MCF 10A (cell line): ENCODE results near the gene EP300. TPM values are rescaled to one million over a fixed set of nuclear protein-coding genes. Genes with fewer than 3 reads are reported as not detected.
"Not testable (repeated sequence)": the region's sequence is repeated elsewhere in the genome, so short reads cannot be mapped to it uniquely, and the experiment has no call there.

Experiments
- BruUV-seq: library from RNA; stranded (reverse); fragments of 400-500 nt; replicated peaks from 2 replicates; lab custom pipeline; 2021; lab: Mats Ljungman, UMichigan
- CTCF ChIA-PET: fragments of 300-600 bp; sonication (Branson Sonifier 250); formaldehyde crosslinking; extraction: SDS; loops from one replicate; lab custom pipeline; 2021; ENCODE audit warnings: antibody characterized with exemption, inconsistent platforms; lab: Yijun Ruan, JAX
- POLR2A ChIA-PET: fragments of 300-600, 350-650 bp; sonication (Branson Sonifier 250); formaldehyde crosslinking; extraction: SDS; loops from one replicate; lab custom pipeline; 2020; ENCODE audit warnings: antibody characterized with exemption, inconsistent platforms; lab: Yijun Ruan, JAX
- DNase-seq: peaks from one replicate; pipeline ENCODE4 v3.0.0-alpha.2; 2018; ENCODE audit not compliant: unreplicated experiment
- H3K27ac Mint-ChIP-seq: one replicate; pipeline ENCODE4 v1.8.0; 2022; ENCODE audit warnings: mild to moderate bottlenecking, low read depth, mixed read lengths; ENCODE audit not compliant: unreplicated experiment
- H3K27me3 Mint-ChIP-seq: one replicate; pipeline ENCODE4 v1.8.0; 2022; ENCODE audit warnings: mixed read lengths; ENCODE audit not compliant: insufficient read depth, unreplicated experiment
- H3K36me3 Mint-ChIP-seq: one replicate; pipeline ENCODE4 v1.8.0; 2022; ENCODE audit warnings: mild to moderate bottlenecking, moderate library complexity, mixed read lengths; ENCODE audit not compliant: insufficient read depth, unreplicated experiment
- H3K4me1 Mint-ChIP-seq: one replicate; pipeline ENCODE4 v1.8.0; 2022; ENCODE audit warnings: mixed read lengths; ENCODE audit not compliant: insufficient read depth, unreplicated experiment
- H3K4me3 Mint-ChIP-seq: one replicate; pipeline ENCODE4 v1.8.0; 2022; ENCODE audit warnings: mild to moderate bottlenecking, moderate library complexity, mixed read lengths; ENCODE audit not compliant: unreplicated experiment
- H3K9me3 Mint-ChIP-seq: one replicate; pipeline ENCODE4 v1.8.0; 2022; ENCODE audit warnings: mixed read lengths; ENCODE audit not compliant: unreplicated experiment
- CTCF ChIP-seq: fragments of 200-600 bp; IDR thresholded peaks from one replicate; pipeline ENCODE4 v1.8.0; 2022; ENCODE audit warnings: antibody characterized with exemption, mild to moderate bottlenecking; ENCODE audit not compliant: unreplicated experiment
- intact Hi-C: fragments of 100-400 bp; cut with micrococcal nuclease; formaldehyde crosslinking; loops from 2 replicates; pipeline ENCODE4 v1.14.1; 2022
- total RNA-seq: library from RNA; stranded (reverse); gene quantifications from 2 replicates; pipeline ENCODE4 v1.2.3, GENCODE V29; 2022

EP300 gene
- total RNA-seq, 1 experiment from 2014 or later = 53.3 TPM

GRCh38 chr22:41140365-41140957 lies 48.1 kb downstream of the EP300 start:
- intact Hi-C loops = no loop called here
- TF ChIP-seq CTCF = no peak
- Mint-ChIP-seq H3K27ac (no peak overlapping the region), H3K9me3 (no peaks in the 10 kb centered on the region), H3K36me3 (peaks cover 96% of the 10 kb centered on the region), H3K27me3 (no peaks in the 10 kb centered on the region), H3K4me1 (no peaks in the 10 kb centered on the region), H3K4me3 (no peak overlapping the region)
- CTCF ChIA-PET = no interaction called here
- BruUV-seq = no TSS peak
- POLR2A ChIA-PET = no interaction called here
- DNase-seq = no peak

GRCh38 chr22:41145921-41146320 lies 53.5 kb downstream of the EP300 start:
- H3K36me3 Mint-ChIP-seq = peaks cover 96% of the 10 kb centered on the region

GRCh38 chr22:41146573-41146972 lies 54.2 kb downstream of the EP300 start:
- intact Hi-C loops = no loop called here
- no peaks in the 10 kb centered on the region for H3K4me1 Mint-ChIP-seq
- CTCF ChIA-PET = no interaction called here
- no peak for TF ChIP-seq CTCF
- peaks cover 96% of the 10 kb centered on the region for H3K36me3 Mint-ChIP-seq
- H3K4me3 Mint-ChIP-seq = no peak overlapping the region
- no TSS peak for BruUV-seq
- POLR2A ChIA-PET = no interaction called here
- H3K9me3 Mint-ChIP-seq = no peaks in the 10 kb centered on the region
- H3K27me3 Mint-ChIP-seq = no peaks in the 10 kb centered on the region
- H3K27ac Mint-ChIP-seq = no peak overlapping the region
- peak; percentile 11 for DNase-seq

More at GRCh38 chr22:41145921-41146320, 53.5 kb downstream of the EP300 start:
- H3K27ac Mint-ChIP-seq, intact Hi-C loops, POLR2A ChIA-PET, H3K27me3 Mint-ChIP-seq, H3K9me3 Mint-ChIP-seq, H3K4me3 Mint-ChIP-seq, H3K4me1 Mint-ChIP-seq, BruUV-seq, DNase-seq: not testable (repeated sequence)
- CTCF ChIA-PET = interaction anchor here (0.7 kb wide), 1 partner anchor 222 kb away, joined by 5 read pairs; no protein-coding TSS in a partner anchor

- intact Hi-C loops = no loop called here
Observed at GRCh38 chr22:41147722-41148121, 55.3 kb downstream of the EP300 start.

More at GRCh38 chr22:41147722-41148121, 55.3 kb downstream of the EP300 start:
- no TSS peak for BruUV-seq
- H3K4me1 Mint-ChIP-seq = no peaks in the 10 kb centered on the region
- H3K27me3 Mint-ChIP-seq = no peaks in the 10 kb centered on the region
- no peak for TF ChIP-seq CTCF
- peaks cover 96% of the 10 kb centered on the region for H3K36me3 Mint-ChIP-seq
- no peak for DNase-seq
- no peak overlapping the region for H3K4me3 Mint-ChIP-seq
- H3K27ac Mint-ChIP-seq = no peak overlapping the region
- H3K9me3 Mint-ChIP-seq = no peaks in the 10 kb centered on the region
- POLR2A ChIA-PET = no interaction called here
- CTCF ChIA-PET = interaction anchor here (0.7 kb wide), 1 partner anchor 256 kb away, joined by 3 read pairs; no protein-coding TSS in a partner anchor
